Activated T-helper 1 cell treated with Interleukin-2 at 50 U/mL for 16 hours (primary cell): ENCODE data around the gene MYBPHL.
"Not testable (repeated sequence)": the region's sequence is repeated elsewhere in the genome, so short reads cannot be mapped to it uniquely, and the experiment has no call there.

Experiments used
- DNase-seq: peaks from one replicate; pipeline ENCODE4 v3.0.0-alpha.2; 2020; ENCODE audit warnings: low read depth

The MYBPHL gene

GRCh38 chr1:109305991-109306390 lies 820 bp downstream of the MYBPHL start:
- not testable (repeated sequence) for DNase-seq

- no peak for DNase-seq
Observed at GRCh38 chr1:109304226-109304920, 2.4 kb downstream of the MYBPHL start.

GRCh38 chr1:109301874-109302273 lies 4.9 kb downstream of the MYBPHL start:
- no peak for DNase-seq

- DNase-seq: no peak
Observed at GRCh38 chr1:109300650-109301151, 6.1 kb downstream of the MYBPHL start.

DNA sequence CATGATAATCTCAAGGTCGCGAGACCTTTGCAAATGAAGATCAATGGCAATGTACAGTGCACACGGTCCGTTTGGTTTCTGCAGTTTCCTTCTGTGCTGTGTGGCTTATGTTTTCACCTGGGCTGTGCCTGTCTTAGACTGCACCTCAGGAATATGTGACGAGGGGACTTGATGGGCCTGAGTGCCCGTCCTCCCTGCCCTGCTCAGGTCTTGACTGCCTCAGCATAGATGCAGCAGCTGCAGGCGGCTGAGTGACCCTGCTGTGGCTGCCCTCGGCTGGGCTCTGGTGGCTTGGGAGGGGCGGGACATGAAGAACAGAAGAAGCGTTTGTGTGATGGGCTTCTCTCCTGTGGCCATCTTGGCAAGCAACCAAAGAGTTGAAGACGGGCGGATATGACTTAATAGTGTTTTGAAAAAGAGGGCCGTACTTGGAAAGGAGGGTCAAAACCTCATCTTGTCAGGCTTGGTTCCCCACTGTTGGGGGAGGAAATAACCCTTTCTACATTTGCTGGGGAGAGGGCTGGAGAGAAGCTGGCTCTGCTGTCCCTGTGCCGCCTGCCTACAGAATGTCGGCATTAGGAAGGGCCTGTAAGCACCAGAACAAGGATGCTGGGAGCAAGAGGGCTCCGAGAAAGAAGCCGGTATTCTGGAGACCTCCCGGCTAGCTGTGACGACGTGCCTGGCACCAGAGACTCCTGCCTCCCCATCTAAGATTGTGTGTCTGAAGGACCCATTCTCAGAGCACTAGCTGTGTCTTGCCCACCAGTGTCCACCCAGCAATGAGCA lies 7.1 kb downstream of the MYBPHL start:
- no peak for DNase-seq

DNA sequence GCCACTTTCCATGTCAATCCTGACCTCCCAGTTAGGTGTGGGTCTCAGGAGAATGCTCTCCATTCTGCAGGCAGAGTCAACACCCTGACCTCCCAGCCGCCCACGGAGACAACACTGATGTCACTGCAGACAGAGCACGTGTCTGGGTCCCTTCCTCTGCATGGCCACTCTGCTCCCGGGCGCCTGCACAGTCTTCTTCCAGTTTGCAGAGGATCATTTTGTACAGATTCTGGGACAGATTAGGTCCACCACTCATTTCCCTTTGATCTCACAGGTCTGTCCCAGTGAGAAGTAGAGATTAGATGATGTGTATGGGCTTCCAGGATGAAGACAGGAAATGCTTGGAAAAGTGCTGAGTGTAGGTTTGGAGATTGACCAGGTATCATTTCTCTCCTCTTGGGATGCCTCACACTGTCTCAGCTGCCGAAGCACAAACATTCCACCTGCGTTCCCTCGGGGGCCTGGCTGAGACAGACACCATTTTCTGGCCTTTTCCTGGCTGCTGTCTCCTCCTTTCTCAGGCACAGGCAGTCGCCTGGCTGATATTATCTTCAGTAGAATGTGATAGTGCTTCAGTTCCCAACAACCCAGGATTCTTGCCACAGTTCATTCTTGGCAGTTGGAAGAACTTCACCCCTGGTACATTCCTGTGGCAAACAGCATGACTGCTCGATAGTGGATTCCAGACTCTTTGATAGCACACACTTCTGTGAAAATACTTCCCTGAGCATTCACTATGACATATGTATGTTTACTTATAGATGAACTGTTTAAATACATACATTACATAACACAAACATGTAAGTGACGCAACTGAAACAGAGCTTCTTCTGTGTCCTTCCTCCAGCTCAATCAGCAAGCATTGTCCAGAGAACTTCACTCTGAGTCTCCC lies 7.9 kb downstream of the MYBPHL start:
- DNase-seq: no peak

- no peak for DNase-seq
Observed at GRCh38 chr1:109296782-109297181, 10.0 kb downstream of the MYBPHL start.

DNA sequence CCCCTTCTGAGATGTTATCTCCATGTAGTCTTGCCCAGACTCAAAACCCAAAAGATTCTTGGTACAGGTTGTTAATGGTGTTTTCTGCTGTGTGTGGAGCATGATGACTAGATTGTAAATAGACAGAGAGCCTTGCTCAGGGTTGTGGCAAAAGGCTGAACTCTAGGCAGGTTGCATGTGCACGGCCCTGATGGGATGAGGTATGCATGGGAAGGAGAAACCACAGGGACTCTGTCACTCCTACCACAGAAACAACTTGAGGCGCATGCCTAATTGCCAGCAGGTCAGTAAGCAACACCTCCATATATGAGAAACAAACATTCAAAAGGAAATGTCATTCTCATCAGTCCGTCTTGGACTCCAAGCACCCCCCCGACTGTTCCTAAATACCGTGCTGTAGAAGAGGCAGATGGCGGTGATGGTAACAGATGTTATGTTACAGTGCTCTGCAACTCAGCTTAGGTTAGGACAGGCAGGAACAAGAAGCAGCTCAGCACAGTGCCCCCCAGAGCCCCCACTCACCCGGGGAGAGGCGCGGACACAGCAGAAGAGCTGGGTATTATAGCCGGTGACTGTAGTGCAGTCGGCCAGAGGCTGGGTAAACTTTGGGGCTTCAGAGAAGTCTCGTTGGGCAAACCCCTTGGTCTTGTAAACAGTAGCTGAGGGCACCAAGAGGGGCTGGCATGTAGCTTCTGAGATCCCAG lies 10.9 kb downstream of the MYBPHL start:
- no peak for DNase-seq

DNA sequence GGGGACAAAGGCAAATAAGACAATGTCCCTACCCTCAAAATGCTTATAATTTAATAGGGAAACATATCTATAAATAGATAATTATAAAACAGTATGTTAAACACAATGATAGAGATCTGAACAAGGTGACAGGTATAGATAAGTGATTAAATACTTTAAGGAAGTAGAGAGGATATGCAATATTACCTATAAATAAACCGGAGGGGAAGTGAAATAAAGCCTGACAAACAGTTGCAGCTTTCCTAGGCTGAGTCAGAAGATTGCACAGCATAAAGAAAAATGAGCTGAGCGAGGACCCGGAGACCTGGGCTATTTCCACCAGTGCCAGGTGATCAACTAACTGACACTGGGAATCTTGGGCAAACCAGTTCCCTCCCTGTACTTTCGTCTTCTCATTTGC lies 12.3 kb downstream of the MYBPHL start:
- no peak for DNase-seq

DNA sequence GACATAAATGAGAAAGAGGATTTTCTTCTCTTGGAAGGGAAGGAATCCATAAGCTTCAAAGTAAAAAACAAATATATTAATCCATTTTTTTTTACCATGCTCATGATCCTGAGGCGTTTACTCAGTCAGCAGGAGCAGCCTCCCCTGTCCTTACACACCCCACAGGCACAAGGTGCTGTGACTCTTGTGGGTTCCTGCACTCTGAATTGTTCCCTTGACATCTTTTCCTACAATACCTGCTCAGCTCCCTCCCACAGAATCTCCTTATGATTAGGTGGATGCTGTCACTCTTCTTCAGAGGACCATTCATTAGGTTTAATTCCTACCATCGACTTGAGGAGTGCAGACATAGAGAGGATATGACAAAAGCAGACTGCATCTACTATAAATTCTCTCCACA lies 13.8 kb downstream of the MYBPHL start:
- DNase-seq: no peak

DNA sequence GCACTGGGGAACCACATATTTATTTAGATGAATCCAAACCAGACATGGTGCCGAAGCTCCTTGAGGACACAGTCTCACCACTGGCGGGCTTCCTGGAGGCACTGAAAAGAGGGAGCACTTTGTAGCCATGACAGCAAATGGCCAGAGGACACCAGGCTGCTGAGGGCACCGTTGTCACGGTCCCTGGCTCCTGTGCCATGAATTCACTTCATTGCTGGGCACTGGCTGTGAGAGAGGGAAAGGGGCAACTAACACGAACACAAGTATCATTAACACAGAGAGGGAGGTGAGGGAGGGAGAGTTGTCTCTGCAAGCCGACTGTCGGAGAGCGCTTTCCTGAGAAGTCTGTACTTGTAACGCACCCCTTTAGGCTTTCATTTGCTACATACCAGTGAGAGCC lies 14.4 kb downstream of the MYBPHL start:
- DNase-seq: no peak

DNA sequence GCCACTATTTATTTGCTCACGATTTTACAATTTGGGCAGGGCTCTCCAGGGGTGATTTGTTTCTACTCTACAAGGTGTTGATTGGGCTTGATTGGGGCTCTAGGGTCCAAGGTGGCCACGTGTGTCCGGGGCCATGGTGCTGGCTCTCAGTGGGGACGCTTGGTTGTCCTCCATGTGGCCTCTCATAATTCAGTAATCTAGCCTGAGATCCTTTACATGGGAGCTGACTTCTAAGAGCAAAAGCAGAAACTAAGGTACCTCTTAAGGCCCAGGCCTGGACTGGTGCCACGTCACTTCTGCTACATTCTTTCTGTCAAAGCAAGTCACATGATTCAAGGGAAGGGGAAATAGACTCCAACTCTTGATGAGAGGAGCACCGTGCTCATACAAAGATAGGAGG lies 15.8 kb downstream of the MYBPHL start:
- no peak for DNase-seq

GRCh38 chr1:109290137-109290536 lies 16.7 kb downstream of the MYBPHL start:
- DNase-seq: no peak

- DNase-seq: not testable (repeated sequence)
Observed at GRCh38 chr1:109286762-109287161, 20.0 kb downstream of the MYBPHL start.

DNA sequence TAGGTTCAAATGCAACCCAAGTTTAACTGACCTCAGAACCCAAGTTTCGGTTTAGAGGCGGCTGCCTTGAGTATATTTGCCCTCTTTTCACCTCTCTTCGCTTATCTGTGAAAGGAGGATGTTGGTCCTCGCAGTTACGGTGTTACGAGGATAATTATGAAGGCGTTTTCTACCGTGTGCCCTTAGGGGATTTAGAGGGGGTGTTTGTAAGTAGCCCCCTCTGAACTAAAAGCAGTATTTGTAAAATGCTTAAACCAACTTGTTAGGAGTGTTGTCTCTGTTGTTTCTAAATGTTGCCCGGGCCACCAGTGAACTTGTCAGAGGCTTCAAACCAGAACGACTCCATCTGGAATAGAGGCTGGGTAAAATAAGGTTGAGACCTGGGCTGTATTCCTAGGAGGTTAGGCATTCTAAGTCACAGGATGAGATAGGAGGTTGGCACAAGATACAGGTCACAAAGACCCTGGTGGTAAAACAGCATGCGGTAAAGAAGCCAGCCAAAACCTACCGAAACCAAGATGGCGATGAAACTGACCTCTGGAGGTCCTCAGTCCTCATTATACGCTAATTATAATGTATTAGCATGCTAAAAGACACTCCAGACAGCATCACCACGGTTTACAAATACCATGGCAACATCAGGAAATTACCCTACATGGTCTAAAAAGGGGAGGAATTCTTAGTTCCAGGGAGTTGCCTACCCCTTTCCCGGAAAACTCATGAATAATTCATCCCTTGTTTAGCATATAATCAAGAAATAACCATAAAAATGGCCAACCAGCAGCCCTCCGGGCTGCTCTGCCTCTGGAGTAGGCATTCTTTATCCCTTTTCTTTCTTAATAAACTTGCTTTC lies 22.8 kb downstream of the MYBPHL start:
- no peak for DNase-seq

DNA sequence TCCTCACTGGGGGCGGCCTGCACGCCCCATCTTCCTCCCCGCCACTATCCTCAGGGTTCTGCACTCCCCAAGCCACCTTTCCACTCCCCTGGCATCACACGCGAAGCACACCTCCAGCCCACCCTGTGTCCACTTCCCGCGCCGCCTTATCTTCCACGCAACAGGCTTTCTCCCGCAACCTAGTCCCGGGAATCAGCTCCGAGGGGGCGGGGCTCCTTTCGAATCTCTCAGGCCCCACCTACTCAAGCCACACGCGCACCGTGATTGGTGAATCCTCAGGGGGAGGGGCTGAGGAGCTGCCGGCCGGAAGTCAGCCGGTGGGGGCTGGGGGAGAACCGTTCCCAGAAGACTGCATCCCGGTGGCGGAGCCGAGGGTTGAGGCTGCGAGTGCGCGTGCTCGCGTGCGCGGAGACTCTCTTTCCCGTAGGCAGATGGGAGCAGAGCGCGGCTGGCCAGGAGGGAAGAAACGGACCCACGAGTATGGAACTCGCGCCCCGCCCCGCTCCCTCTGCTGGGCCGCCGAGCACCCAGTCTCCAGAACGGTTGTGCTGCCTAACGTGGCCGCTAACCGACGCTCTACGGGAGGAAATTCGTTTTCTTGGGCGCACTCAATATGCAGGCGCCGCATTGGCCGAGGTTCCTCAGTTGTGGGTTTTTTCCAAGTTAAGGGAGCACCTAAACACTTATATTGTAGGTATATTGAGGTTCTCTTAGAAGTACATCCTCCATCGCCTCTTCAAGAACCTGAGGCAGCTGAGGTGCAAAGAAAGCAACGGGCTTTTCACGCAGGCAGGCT lies 23.7 kb downstream of the MYBPHL start, which contains the start of gene PSRC1:
PSRC1 (minus strand) TSS at position 194 of the 796 bp plus-strand sequence.
- DNase-seq: peak; percentile 81

GRCh38 chr1:109282497-109282951 lies 24.3 kb downstream of the MYBPHL start:
- no peak for DNase-seq

DNA sequence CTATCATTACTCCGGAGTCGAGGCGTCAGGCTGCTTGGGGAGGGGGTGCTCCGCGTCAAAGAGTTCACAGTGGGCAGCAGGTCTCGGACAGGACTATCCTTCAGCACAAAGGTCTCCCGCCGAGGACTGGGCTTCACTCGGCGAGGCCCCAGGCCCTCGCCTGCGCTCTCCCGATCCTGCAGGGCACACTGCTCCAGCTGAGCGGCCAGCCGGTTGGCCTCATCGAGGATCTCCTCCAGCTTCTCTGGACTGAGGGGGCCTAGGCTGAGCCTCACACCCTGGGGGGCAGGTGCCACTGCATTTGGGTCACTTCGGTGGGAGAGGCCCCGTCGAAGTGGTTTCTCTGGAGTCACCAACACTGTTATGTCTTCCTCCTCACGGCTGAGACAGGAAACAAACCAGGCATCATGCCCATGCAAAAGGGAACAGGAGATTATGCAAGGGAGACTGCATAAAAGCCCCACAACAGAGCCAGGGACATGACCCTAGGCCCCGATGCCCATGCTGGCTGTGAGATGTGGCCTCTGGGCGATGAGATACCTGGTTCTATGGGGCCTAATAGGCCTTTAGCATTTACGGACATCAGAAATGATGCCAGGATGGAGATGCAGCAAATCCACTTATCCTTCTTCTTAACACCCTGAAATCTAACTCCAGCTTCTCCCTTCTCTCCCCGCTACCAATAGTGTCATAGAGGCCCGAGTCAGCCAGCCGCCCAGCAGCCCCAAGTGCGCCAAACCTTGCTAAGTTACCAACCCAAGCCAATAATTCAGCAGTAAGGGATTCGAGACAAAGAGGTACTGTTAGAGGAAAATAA lies 24.9 kb downstream of the MYBPHL start:
- DNase-seq: no peak

DNA sequence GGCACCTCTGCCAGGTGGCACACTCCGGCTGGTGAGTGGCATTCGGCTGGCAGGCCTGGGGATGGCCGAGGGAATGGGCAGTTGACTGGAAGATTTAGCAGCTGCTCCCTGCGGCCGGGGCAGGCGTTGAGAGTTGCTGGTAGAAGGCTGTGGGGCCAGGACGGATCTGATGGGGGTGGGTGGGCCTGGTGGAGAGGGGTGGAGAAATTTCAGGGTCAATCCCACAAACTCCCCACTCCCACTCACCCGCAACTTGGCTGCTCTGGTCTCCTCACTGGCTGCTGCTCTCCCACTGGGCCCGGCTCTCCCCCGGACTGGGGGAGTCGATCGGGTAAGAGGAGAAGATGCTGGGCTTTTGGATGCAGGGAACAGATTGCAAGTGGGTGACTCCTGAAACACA lies 25.9 kb downstream of the MYBPHL start:
- DNase-seq: no peak
